ENCODE data around the gene CTNND1. TPM values are rescaled to one million over a fixed set of nuclear protein-coding genes. Genes with fewer than 3 reads are reported as not detected.

The CTNND1 gene
- total and polyA plus RNA-seq, 2 of the 4 experiments (the other 2 are of a cell fraction) = 88.5 to 229 TPM

- dilution Hi-C loops (cut with HindIII; ENCODE audit: low sequenced_read_pairs, unreplicated experiment) = no loop called here
Observed at GRCh38 chr11:57798905-57799559, 37.4 kb downstream of the CTNND1 start.

More at GRCh38 chr11:57798905-57799559, 37.4 kb downstream of the CTNND1 start:
- no peak overlapping the region for H4K8ac ChIP-seq (ENCODE audit: low read depth in 2 of 2, low read length in 2 of 2)
- H4K91ac ChIP-seq (ENCODE audit: insufficient read depth, low read depth, low read length) = no peak overlapping the region
- H3K4me3 ChIP-seq (ENCODE audit: insufficient read depth, low read depth, low read length) = no peak overlapping the region
- peaks cover 3% of the 10 kb centered on the region for H3K4me1 ChIP-seq (ENCODE audit: control insufficient read depth, insufficient read depth, low read length)
- peak overlapping the region; percentile 28; the same call in 1 of the 2 replicates for H3K14ac ChIP-seq (replicated peaks; ENCODE audit: low read depth, low read length)
- H3K9me3 ChIP-seq (ENCODE audit: control insufficient read depth, insufficient read depth, low read length) = no peaks in the 10 kb centered on the region
- H2BK20ac ChIP-seq (ENCODE audit: low read depth, low read length) = no peak overlapping the region
- H2BK15ac ChIP-seq (ENCODE audit: low read depth, low read length) = no peak overlapping the region
- DNase-seq = peak; percentile 52
- H2BK120ac ChIP-seq (ENCODE audit: low read depth, low read length) = no peak overlapping the region
- 0 out of 2 replicates have a peak overlapping the region, but pooled peaks have one; percentile 23 for H3K4me2 ChIP-seq (ENCODE audit: low read depth, low read length)
- no CpG with 5 or more reads among the region's 1 CpG for WGBS, 2 experiments (ENCODE audit: extremely low coverage in 2 of 2, insufficient read length in 1 of 2)
- no peak overlapping the region for H3K9ac ChIP-seq (ENCODE audit: low read depth, low read length)
- peak overlapping the region; percentile 55 for H2BK5ac ChIP-seq (ENCODE audit: low read depth, low read length, poor library complexity, severe bottlenecking)
- H2AK5ac ChIP-seq (ENCODE audit: low read depth, low read length) = no peak overlapping the region
- POLR2A ChIA-PET (ENCODE audit: unreplicated experiment) = interaction anchor here (0.6 to 0.9 kb wide), 2 partner anchors 58 to 487 kb away, joined by 3 to 5 read pairs; partner anchors contain the start of gene SELENOH
- H3K36me3 ChIP-seq (ENCODE audit: control insufficient read depth, insufficient read depth, low read length) = peaks cover 55% of the 10 kb centered on the region
- H3K56ac ChIP-seq (ENCODE audit: extremely low read depth, insufficient read depth, low read length) = no peak overlapping the region
- CTCF ChIA-PET = interaction anchor here (0.7 kb wide), 1 partner anchor 709 kb away, joined by 5 read pairs; no protein-coding TSS in a partner anchor
- no peak overlapping the region for H4K5ac ChIP-seq (ENCODE audit: low read depth, low read length)
- peaks cover 51% of the 10 kb centered on the region for H4K20me1 ChIP-seq (ENCODE audit: insufficient read depth, low read length)
- in situ Hi-C loops (cut with MboI; ENCODE audit: low sequenced_read_pairs) (no loop called here), intact Hi-C loops (cut with micrococcal nuclease) (no loop called here)
- H2AFZ ChIP-seq (replicated peaks; ENCODE audit: low read length, poor library complexity) = peak overlapping the region; percentile 13
- H3K27ac ChIP-seq (ENCODE audit: insufficient read depth, low read length) = no peak overlapping the region
- no peak for TF ChIP-seq FOS (IDR thresholded peaks at IDR 0.05; ENCODE audit: low read depth, low read length)
- TF ChIP-seq USF2 (IDR thresholded peaks at IDR 0.05; ENCODE audit: low read depth, low read length) = no peak
- no peak for TF ChIP-seq ELK1 (IDR thresholded peaks at IDR 0.05; ENCODE audit: borderline replicate concordance, low read depth, low read length)
- no peak for TF ChIP-seq POLR2A (IDR thresholded peaks at IDR 0.05; ENCODE audit: low read depth, low read length)
- no peak for TF ChIP-seq CEBPB (IDR thresholded peaks at IDR 0.05; ENCODE audit: low read depth, low read length)
- TF ChIP-seq RAD21 (IDR thresholded peaks at IDR 0.05; ENCODE audit: low read length) = no peak
- TF ChIP-seq CHD1 (IDR thresholded peaks at IDR 0.05; ENCODE audit: low read depth, low read length) = no peak
- TF ChIP-seq CTCF (conservative IDR thresholded peaks at IDR 0.05; ENCODE audit: low read depth, low read length) = no peak
- no peak for TF ChIP-seq SMC3 (IDR thresholded peaks at IDR 0.05; ENCODE audit: low read depth, low read length)
- TF ChIP-seq BHLHE40 (IDR thresholded peaks at IDR 0.05; ENCODE audit: low read depth, low read length) = no peak
- no peak for TF ChIP-seq MAFK (IDR thresholded peaks at IDR 0.05; ENCODE audit: low read depth, low read length)
- TF ChIP-seq MXI1 (IDR thresholded peaks at IDR 0.05; ENCODE audit: borderline replicate concordance, low read depth, low read length) = no peak
- TF ChIP-seq NFE2L2 (IDR thresholded peaks at IDR 0.05; ENCODE audit: low read depth, low read length) = no peak
- H2AK9ac ChIP-seq (replicated peaks; ENCODE audit: low read depth, low read length, poor library complexity) = no peak overlapping the region
- 0 out of 2 replicates have a peak overlapping the region, but pooled peaks have one; percentile 19 for H3K4ac ChIP-seq (ENCODE audit: low read depth, low read length)
- H3K9me1 ChIP-seq (ENCODE audit: insufficient read depth, low read length) = peaks cover 10% of the 10 kb centered on the region
- peak; percentile 15 for ATAC-seq (ENCODE audit: low read depth)
- H3K23ac ChIP-seq (ENCODE audit: low read depth, low read length) = peak overlapping the region; percentile 81
- no peaks in the 10 kb centered on the region for H3K27me3 ChIP-seq (ENCODE audit: control insufficient read depth, insufficient read depth, low read length)
- H3K18ac ChIP-seq (ENCODE audit: low read depth, low read length) = no peak overlapping the region
- BruUV-seq (replicated peaks) = no TSS peak
- H3K79me1 ChIP-seq (ENCODE audit: low read depth in 1 of 2, low read length in 2 of 2) = peaks cover 35 to 67% of the 10 kb centered on the region in 2 experiments

Data from IMR-90 (cell line).